HG03520 (cell line): Measurements from ENCODE around the gene MCM5.
"Not testable (repeated sequence)": the region's sequence is repeated elsewhere in the genome, so short reads cannot be mapped to it uniquely, and the experiment has no call there.

Experiments used
- ATAC-seq: cut with Tn5 transposase; IDR thresholded peaks from one replicate; pipeline ENCODE4 v1.9.1; 2021; ENCODE audit warnings: mild to moderate bottlenecking, moderate library complexity; ENCODE audit not compliant: unreplicated experiment

MCM5 gene

GRCh38 chr22:35430897-35431322 is 31.0 kb downstream of the MCM5 start:
- no peak for ATAC-seq

GRCh38 chr22:35431483-35432227 is 31.7 kb downstream of the MCM5 start:
- ATAC-seq, result no peak

- no peak for ATAC-seq
These were observed 32.4 kb downstream of the MCM5 start for GRCh38 chr22:35432228-35432905.

GRCh38 chr22:35434061-35434710 is 34.2 kb downstream of the MCM5 start:
- ATAC-seq, result no peak

- no peak for ATAC-seq
These were observed 35.3 kb downstream of the MCM5 start for GRCh38 chr22:35435201-35435740.

GRCh38 chr22:35436421-35436820 is 36.5 kb downstream of the MCM5 start:
- ATAC-seq, result no peak

GRCh38 chr22:35437049-35437448 is 37.1 kb downstream of the MCM5 start:
- ATAC-seq, result no peak

- not testable (repeated sequence) for ATAC-seq
These were observed 38.9 kb downstream of the MCM5 start for GRCh38 chr22:35438673-35439364.

GRCh38 chr22:35439365-35439717 is 39.4 kb downstream of the MCM5 start:
- ATAC-seq, result no peak

- ATAC-seq, result no peak
These were observed 40.2 kb downstream of the MCM5 start for GRCh38 chr22:35440129-35440528.

- ATAC-seq, result no peak
These were observed 41.7 kb downstream of the MCM5 start for GRCh38 chr22:35441489-35442100.

GRCh38 chr22:35442471-35442870 is 42.5 kb downstream of the MCM5 start:
- no peak for ATAC-seq

GRCh38 chr22:35443338-35443737 is 43.4 kb downstream of the MCM5 start:
- ATAC-seq, result no peak

GRCh38 chr22:35443790-35444684 is 44.1 kb downstream of the MCM5 start:
- no peak for ATAC-seq

GRCh38 chr22:35444685-35445399 is 44.9 kb downstream of the MCM5 start:
- ATAC-seq, result no peak

- no peak for ATAC-seq
These were observed 46.0 kb downstream of the MCM5 start for GRCh38 chr22:35445933-35446332.

- ATAC-seq, result no peak
These were observed 46.4 kb downstream of the MCM5 start for GRCh38 chr22:35446365-35446764.

GRCh38 chr22:35448523-35448922 is 48.6 kb downstream of the MCM5 start:
- no peak for ATAC-seq
